ELR (cell line): Measurements from ENCODE around the gene MYL9.
A peak's percentile ranks its signal among the peaks of the same experiment; 100 is the strongest.

Experiments used
- DNase-seq: peaks from one replicate; pipeline ENCODE4 v3.0.0-alpha.2; 2015; ENCODE audit warnings: low read depth

Gene MYL9

DNA sequence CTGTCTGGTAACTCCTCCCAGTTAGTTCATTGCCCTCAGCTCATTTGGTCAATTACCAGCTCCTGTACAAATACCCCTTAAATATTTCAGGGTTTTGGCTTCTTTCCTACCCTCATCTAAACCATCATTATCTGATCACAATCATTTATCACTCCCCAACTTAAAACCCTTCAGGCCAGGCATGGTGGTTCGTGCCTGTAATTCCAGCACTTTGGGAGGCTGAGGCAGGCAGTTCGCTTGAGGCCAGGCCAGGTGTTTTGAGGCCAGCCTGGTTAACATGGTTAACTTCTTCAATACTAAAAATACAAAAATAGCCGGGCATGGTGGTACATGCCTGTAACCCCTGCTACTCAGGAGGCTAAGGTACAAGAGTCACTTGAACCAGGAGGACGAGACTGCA, 41.5 kb downstream of the MYL9 start:
- DNase-seq: no peak

DNA sequence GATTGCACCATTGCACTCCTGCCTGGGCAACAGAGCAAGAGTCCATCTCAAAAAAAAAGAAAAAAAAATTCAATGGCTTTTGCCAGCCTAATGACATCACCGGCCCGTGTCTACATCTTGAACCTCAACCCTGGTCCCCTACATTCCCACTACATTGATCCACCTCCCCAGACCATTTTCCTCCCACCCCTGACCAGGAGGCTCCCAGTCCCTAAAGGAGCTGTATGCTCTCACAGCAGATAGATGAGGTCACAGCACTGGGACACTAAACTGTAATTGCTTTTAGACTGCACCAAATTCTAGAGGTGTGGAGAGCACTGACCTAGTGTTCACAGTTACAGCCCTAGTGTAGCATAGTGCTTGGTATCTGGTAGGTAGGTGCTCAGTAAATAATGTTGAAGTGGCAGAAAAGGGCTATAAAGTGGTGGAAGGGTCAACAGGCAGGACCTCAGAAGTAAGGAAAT, 42.7 kb downstream of the MYL9 start:
- DNase-seq: no peak

DNA sequence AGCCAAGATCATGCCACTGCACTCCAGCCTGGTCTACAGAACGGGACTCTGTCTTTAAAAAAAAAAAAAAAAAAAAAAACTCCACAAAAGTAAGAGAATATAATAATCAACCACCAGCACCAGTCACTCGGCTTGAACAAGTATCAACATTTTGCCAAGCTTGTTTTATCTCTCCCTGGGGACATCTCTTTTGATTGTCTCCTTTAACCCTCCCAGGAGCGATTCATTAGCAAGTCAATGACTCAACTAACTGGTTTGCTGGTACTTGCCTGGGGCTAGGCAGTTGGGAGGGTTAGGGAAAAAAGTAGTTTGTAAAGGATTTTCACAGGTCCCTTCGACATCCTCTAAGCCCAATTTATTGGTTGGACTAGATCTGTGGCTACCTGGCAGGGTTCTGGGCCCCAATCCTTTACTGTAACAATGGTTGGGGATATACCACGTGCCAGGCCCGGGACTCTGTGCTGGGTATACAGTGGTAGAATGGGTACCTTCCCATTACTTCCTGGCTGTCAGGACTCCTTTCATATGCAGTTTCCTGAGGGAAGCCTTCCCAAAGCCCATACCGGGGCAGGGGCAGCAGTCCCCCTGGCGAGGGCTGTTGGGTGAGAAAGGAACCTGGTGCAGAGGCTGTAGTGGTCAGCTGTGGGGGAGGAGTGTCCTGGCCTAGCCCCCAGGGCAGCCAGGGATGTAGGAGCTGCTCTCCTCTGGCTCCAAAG, 44.2 kb downstream of the MYL9 start:
- DNase-seq: peak; percentile 91

DNA sequence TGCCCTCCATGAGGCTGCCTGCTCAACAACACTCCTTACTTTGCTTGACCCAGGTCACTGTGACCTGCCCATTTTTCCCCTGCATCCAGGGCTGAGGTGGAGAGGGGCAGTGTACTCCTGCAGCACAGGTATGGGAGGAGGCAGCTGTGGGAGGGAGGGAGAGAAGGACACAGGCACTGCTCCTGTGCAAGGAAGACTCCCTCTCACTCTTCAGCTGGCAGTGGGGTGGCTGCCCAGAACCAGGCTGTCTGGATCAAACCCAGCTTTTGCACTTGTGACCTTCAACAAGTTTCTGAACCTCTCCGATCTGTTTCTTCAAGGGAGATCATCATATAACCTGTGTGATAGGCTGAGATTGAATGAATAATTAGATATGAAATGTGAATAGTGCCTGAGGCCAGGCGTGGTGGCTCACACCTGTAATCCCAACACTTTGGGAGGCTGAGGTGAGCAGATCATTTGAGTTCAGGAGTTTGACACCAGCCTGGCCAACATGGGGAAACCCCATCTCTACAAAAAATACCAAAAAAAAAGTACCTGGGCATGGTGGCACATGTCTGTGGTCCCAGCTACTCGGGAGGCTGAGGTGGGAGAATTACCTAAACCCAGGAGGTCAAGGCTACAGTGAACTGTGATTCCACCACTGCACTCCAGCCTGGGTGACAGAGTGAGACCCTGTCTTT, 46.2 kb downstream of the MYL9 start:
- no peak for DNase-seq

DNA sequence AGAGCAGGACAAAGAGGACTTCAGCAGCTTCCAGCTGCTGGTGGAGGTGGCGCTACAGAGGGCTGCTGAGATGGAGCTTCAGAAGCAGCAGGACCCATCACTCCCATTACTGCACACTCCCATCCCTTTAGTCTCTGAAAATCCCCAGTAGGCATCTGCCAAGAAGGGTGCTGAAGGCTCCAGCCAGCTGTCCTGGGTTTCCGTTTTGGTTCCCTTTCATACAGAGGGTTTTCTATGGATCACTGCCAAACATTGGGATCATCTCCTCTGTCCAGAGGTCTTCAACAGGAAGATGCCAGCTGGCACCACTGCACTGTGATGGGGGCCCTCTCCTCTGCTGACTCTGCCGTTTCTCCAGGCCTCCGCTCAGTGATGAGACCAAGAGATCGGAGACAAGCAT, 50.0 kb downstream of the MYL9 start:
- no peak for DNase-seq

DNA sequence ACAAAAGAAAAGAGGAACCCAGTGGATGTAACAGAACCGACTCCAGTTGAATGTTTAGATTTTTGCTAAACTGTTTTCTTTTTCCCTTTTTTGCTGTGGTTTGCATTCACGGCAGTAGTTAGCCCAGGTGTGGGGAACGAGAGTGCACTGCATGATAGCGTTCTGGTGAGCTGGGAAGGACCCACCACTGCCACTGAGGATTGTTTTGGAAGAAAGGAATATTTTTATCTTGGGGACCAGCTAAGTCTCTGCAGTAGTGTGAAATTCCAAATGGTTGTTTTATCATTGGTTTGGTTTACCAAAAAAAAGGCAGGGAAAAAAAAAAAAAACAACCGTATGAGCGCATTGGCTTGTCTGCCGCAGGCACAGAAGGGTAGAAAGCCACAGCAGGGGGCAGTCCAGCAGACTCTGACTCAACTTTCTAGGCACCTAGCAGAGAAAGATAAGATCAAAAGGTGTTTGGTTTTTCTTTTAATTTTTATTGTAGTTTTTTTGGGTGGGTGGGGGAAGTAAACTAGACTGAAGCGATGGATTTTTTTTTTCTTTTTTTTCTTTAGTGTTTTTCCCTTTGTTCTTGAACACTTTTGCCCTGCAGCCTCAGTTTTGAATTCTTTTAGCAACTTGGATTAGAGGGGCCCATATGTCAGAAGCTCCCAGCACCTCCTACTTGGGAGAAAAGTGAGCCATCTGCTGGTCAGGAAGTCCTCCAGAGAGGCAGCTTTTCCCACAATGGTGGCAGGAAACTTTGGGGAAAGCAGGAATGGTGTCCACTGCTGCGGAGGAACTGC, 50.7 kb downstream of the MYL9 start:
- DNase-seq: peak; percentile 66

DNA sequence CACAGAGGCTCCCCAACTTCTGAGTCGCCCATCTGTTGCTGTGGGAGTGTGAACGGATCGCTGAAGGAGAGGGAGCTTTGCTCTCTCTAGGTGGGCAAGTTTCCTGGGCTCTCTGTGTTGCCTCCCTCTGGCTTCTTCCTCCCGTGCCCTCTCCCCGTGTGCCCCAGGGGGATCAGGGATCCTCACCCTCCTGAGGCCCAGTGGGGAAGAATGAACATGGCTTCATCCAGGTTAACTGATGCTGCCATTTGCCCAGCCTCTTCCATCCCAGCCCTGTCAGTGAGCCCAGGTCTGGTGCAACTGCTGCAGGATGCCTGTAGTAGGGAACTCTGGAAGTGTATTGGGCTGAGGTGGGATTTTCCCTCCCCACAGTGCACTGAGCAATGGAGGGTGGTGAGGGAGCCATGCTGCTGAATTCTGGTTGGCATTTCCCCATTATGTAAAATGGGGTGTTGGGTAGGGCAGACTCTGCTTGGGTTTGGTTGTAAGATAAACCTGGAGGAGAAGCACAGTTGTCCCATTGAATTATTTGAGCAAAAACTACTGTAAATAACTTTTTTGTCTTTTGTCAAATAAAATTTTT, 52.1 kb downstream of the MYL9 start:
- no peak for DNase-seq

DNA sequence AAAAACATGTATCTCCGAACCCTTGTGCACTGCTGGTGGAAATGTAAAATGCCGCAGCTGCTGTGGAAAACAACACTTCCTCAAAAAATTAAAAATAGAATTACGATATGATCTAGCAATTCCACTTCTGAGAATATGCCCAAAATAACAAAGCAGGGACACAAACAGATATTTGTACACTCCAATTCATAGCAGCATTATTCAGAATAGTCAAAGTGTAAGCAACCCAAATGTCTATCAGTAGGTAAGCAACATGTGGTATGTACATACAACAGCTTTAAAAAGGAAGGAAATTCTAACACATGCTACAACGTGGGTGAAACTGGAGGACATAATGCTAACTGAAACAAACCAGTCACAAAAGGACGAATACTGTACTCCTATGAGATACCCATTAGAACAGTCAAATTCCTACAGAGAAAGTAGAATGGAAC, 58.6 kb downstream of the MYL9 start:
- no peak for DNase-seq
